SJCRH30 (cell line): ENCODE data around the gene RNASE13. TPM values are rescaled to one million over a fixed set of nuclear protein-coding genes. Genes with fewer than 3 reads are reported as not detected.
A peak's percentile ranks its signal among the peaks of the same experiment; 100 is the strongest.

Experiments used
- DNase-seq, 2 experiments: peaks; one replicate each; pipeline ENCODE4 v3.0.0-alpha.2; 2015 to 2020
- H3K27ac ChIP-seq: fragments of 250-450 bp; sonication (Bioruptor Pico); 2 replicates; pipeline ENCODE4 v1.5.1; 2020; ENCODE audit warnings: mild to moderate bottlenecking, moderate library complexity
- H3K27me3 ChIP-seq: fragments of 250-450 bp; sonication (Bioruptor Pico); 2 replicates; pipeline ENCODE4 v1.5.1; 2020; ENCODE audit warnings: mild to moderate bottlenecking, moderate library complexity
- H3K36me3 ChIP-seq: fragments of 250-450 bp; sonication (Bioruptor Pico); 2 replicates; pipeline ENCODE4 v1.5.1; 2020; ENCODE audit warnings: mild to moderate bottlenecking, moderate library complexity
- H3K4me1 ChIP-seq: fragments of 250-450 bp; sonication (Bioruptor Pico); 2 replicates; pipeline ENCODE4 v1.5.1; 2020; ENCODE audit warnings: mild to moderate bottlenecking, moderate library complexity
- H3K4me3 ChIP-seq: fragments of 250-450 bp; sonication (Bioruptor Pico); 2 replicates; pipeline ENCODE4 v1.5.1; 2020; ENCODE audit warnings: mild to moderate bottlenecking, moderate library complexity
- H3K9me3 ChIP-seq: fragments of 250-450 bp; sonication (Bioruptor Pico); replicated peaks from 2 replicates; pipeline ENCODE4 v1.5.1; 2020; ENCODE audit warnings: mild to moderate bottlenecking, moderate library complexity
- total RNA-seq: library from RNA; depleted of rRNA; stranded (reverse); fragments of >200 nt; shearing (Covaris generic); gene quantifications from 2 replicates; pipeline ENCODE4 v1.2.3, GENCODE V29; 2014

RNASE13 gene
- total RNA-seq, 1 experiment from 2014 or later, result not detected

DNA sequence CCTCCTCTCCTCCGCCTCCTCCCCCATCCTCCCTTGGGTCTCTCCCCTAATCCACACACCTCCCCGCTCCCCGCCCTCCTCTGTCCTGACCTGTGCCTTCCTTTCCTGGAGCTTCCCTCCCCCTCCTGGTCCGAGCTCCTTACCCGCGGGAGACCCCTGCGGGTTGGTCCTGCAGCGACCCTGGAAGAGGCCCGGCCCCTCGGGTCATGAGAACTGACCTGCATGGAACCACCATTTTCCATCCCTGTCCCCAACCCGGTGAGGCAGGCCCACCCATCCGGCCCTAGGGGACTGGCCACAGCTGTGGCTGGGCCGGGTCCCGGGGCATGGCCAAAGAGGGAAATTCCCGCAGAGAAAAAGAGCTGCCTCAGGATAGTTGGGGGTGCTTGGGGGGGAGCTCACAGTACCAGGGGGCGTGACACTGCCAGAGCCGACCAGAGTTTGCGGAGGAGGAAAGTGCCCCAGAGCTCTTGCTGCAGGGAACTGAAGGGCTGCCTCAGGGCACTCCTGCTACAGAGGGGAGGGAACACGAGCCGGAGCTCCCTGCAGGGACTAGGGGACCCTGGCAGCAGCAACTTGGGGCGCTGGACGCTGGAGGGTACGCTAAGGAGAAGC lies 36.1 kb upstream of the RNASE13 start:
- peak; percentile 60 to 65 for DNase-seq
- H3K36me3 ChIP-seq, result peaks cover 20% of the 10 kb centered on the region
- H3K9me3 ChIP-seq, result no peaks in the 10 kb centered on the region
- peaks cover 5% of the 10 kb centered on the region; the same call in 1 of the 2 replicates for H3K4me1 ChIP-seq
- peak overlapping the region; percentile 85 for H3K4me3 ChIP-seq
- peak overlapping the region; percentile 93 for H3K27ac ChIP-seq
- H3K27me3 ChIP-seq, result no peaks in the 10 kb centered on the region

DNA sequence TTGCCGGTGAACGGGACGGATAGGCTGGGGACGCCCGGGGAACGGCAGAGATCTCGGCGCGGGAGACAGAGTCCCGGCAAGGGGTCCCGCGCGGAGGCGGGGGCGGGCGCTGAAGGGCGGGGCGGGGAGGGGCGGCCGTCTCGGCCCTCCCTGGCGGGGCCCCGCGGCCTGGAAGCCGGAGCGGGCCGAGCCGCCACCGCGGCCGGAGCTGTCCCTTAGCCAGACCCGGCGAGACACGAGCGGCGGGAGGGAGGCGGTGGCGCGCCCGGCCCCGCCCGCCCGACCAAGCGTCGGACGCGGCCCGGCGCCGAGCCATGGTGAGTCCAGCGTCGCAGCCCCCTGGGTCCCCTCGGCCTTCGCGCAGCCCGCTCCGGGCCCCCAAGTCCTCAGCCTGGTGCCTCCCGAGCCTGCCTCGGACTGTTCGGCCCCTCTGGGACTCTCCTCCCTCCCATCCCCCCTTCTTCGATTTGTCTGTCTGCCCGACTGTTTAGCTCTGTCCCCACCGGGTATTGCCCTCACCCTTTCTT lies 35.5 kb upstream of the RNASE13 start, which contains the start of gene ARHGEF40:
ARHGEF40 (plus strand) TSS at position 222 of the 527 bp plus-strand sequence; CDS start at position 315, 93 bp downstream.
- peak; percentile 53 to 70 for DNase-seq
- Histone ChIP-seq H3K27ac (peak within 1 kb of the TSS; percentile 93), H3K9me3 (no peaks in the 10 kb centered on the region), H3K27me3 (no peaks in the 10 kb centered on the region), H3K4me3 (peak within 1 kb of the TSS; percentile 85), H3K4me1 (peaks cover 5% of the 10 kb centered on the region; the same call in 1 of the 2 replicates), H3K36me3 (peaks cover 15% of the 10 kb centered on the region)

DNA sequence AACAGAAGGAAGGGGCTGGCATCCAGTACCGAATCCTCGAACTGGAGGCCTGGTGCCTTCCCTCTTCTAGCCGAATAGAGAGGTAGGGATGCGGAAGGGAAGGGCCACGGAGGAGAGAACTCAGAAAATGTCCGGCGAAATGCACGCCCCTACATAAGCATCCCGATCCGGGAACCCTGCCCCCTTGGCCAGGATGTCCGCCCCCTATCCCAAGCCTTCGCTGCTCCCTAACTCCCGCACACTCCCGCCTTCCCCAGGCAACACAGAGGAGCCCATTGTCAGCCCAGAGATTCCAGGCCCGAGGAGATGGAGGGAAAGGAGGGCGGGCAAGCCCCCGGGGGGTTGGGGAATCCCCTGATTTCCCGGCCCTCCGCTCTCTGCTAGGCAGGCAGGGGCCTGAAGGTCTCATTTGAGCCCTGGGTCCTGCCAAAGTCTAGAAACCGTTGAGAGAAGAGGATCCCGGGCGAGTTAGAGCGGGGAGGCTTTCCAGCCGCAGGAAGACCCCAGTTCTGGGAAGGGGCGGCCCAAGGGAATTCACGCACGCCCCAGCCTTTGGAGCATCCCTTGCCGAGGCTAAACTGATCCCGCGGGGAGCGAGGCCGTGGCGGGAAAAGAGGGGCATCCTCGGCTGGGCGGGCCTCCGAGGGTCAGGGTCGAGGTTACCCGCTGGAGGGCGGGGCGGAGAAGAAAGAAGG lies 34.9 kb upstream of the RNASE13 start:
- Histone ChIP-seq H3K27ac (peak overlapping the region; percentile 93), H3K4me1 (peaks cover 5% of the 10 kb centered on the region; the same call in 1 of the 2 replicates), H3K9me3 (no peaks in the 10 kb centered on the region), H3K4me3 (peak overlapping the region; percentile 85), H3K27me3 (no peaks in the 10 kb centered on the region), H3K36me3 (peaks cover 11% of the 10 kb centered on the region; the same call in 1 of the 2 replicates)
- peak; percentile 75 to 76 for DNase-seq

DNA sequence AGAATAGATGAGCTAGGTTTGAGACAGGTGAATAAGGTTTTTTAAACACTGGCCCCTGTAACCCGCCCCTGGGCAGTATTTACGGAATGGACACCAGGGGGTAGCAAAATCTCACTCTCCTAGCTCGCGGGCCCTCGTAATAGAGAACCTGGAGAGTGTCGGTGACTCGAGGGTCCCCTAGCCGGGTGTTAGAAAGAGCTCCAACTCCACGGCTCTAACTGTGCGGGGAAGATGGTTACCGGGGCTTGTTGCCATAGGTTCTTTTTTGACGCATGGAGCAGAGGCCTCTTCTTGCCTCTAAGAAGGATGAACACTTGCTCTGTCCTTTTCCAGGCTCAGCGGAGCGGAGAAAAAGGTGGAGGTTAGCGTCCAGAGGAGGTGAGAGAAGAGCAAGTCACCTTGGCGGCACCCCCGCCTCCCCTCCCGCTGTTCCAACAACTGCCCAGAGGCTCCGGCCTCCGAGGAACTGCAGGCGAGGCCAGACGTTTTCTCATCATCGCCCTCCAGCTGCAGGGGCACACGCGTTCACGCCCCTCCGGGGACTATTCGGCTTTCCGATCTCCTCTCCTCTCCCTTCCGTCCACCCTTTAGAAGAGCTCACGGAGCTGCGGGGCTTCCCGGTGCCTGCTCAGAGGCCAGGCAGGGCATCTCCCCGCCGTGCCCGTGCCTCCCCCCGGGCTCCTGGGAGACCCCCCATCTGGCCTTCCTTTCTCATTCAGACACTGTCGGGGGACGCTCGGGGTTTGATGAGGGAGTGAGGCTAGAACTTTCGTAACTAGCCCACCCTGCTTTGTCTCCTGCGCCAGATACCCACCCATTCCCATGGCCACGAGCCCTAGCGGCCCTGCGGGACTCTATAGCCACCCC lies 34.1 kb upstream of the RNASE13 start:
- H3K36me3 ChIP-seq, result peaks cover 8% of the 10 kb centered on the region; the same call in 1 of the 2 replicates
- H3K4me3 ChIP-seq, result peak overlapping the region; percentile 85
- peaks cover 5% of the 10 kb centered on the region for H3K4me1 ChIP-seq

DNA sequence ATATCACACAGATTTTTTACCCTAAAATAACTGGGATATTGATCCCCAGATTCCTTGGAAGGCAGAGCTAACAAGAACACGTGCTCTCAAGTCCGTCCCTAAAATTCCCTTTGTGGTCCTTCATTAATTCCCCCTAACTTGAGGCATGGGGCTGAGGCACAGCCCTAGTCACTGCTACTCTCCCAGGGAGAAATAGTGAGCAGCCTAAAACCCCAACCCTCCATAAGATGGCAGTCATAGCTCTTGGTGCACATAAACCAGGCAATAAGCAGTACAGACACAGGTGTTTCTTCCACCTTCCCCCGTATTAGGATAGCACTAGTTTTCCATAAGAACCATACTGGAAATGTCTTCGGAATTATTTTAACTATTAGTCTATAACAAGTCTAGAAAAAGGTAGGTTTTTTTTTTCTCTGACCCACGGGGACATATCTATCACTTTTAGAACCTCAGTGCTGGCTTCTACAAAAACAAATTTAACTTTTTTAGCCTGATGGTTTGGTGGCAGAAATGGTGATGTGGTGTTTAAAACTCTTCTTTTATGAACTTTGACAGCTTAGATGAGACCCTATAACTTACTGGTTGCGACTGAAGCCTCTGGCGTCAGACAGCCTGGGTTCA lies 32.4 kb upstream of the RNASE13 start:
- H3K4me3 ChIP-seq, result no peak overlapping the region
- 0 out of 2 replicates have a peak, but pooled peaks cover 4% of the 10 kb centered on the region for H3K27me3 ChIP-seq
- H3K27ac ChIP-seq, result no peak overlapping the region
- H3K4me1 ChIP-seq, result peaks cover 3% of the 10 kb centered on the region
- no peak for DNase-seq
- no peaks in the 10 kb centered on the region for H3K9me3 ChIP-seq
- H3K36me3 ChIP-seq, result no peaks in the 10 kb centered on the region

More for the DNA sequence above, 34.1 kb upstream of the RNASE13 start:
- Histone ChIP-seq H3K27me3 (no peaks in the 10 kb centered on the region), H3K9me3 (no peaks in the 10 kb centered on the region), H3K27ac (peak overlapping the region; percentile 93)
- peak; percentile 65 to 81 for DNase-seq

DNA sequence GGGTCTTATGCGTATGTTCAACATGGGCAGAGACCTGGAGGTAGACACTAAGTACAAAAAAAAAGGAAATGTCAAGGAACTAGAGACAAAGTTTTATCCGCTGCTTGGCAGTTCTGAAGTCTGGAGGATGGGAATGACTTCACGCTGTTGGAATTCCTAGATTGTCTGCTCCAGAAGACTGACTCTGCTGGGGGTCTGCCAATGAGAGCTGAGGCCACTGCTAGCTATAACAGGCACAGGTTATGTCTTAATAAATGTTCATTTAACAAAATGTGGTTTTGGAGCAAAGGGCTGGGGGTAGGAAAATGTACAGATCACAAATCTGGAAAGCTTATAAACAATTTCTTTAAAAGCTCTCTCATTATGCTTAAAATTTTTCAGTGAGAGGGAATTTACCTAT lies 28.9 kb upstream of the RNASE13 start:
- H3K9me3 ChIP-seq, result no peaks in the 10 kb centered on the region
- DNase-seq, result peak in 1 of 2 experiments; percentile 18
- no peak overlapping the region for H3K27ac ChIP-seq
- H3K36me3 ChIP-seq, result no peaks in the 10 kb centered on the region
- no peaks in the 10 kb centered on the region; the same call in 1 of the 2 replicates for H3K4me1 ChIP-seq
- 0 out of 2 replicates have a peak, but pooled peaks cover 8% of the 10 kb centered on the region for H3K27me3 ChIP-seq
- H3K4me3 ChIP-seq, result no peak overlapping the region

DNA sequence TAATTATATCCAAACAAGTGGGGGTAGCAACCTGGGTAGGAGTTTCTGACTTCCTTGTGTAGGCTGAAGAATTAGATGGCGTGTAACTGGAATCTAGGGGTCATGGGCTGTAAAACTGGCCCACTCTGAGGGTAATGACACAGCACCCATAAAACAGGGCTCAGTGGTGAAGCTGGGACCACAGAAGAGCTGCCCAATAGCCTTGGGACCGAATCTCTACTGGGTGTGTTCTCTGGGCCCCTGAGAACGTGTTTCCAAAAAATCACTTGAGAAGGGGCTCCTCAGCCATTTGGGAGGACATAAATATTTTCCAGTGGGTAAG lies 26.7 kb upstream of the RNASE13 start:
- no peaks in the 10 kb centered on the region for H3K36me3 ChIP-seq
- DNase-seq, result no peak
- 0 out of 2 replicates have a peak, but pooled peaks cover 8% of the 10 kb centered on the region for H3K27me3 ChIP-seq
- H3K9me3 ChIP-seq, result no peaks in the 10 kb centered on the region
- H3K27ac ChIP-seq, result no peak overlapping the region
- no peak overlapping the region for H3K4me3 ChIP-seq
- H3K4me1 ChIP-seq, result no peaks in the 10 kb centered on the region; the same call in 1 of the 2 replicates

DNA sequence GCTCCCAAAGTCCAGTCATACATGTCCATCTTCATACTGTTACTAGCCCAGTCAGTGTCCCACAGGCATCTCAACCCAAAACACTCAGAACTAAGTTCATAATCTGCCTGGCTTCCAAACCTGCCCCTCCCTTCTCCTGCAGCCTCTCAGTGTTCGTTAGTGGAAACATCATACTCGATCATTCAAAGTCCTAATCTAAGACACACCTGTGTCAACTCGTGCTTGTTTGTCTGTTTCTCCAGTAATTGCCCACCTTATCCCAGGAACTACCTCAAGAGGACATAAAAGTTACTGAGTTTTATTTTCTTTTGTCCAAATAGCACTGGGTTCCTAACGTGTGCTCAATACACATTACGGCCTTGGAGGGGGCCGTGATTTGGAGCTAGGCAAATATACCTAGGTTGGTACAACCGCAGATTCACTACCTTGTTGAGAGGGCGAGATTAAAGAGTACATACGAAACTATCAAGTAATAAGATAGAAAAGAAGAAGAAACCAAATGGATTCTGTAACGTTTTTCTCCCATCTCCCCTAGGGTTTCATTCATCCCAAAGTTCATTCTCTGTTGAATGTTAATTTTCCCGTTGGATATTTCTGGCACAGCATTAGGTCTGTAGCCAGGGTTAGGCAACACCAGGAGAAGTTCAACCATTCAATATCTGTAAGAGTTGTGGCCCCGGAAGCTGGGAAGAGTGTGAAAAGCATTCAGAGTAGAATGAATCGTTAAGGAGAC lies 26.2 kb upstream of the RNASE13 start:
- DNase-seq, result no peak
- Histone ChIP-seq H3K27me3 (0 out of 2 replicates have a peak, but pooled peaks cover 8% of the 10 kb centered on the region), H3K4me3 (no peak overlapping the region), H3K36me3 (no peaks in the 10 kb centered on the region), H3K27ac (no peak overlapping the region), H3K9me3 (no peaks in the 10 kb centered on the region), H3K4me1 (no peaks in the 10 kb centered on the region; the same call in 1 of the 2 replicates)

DNA sequence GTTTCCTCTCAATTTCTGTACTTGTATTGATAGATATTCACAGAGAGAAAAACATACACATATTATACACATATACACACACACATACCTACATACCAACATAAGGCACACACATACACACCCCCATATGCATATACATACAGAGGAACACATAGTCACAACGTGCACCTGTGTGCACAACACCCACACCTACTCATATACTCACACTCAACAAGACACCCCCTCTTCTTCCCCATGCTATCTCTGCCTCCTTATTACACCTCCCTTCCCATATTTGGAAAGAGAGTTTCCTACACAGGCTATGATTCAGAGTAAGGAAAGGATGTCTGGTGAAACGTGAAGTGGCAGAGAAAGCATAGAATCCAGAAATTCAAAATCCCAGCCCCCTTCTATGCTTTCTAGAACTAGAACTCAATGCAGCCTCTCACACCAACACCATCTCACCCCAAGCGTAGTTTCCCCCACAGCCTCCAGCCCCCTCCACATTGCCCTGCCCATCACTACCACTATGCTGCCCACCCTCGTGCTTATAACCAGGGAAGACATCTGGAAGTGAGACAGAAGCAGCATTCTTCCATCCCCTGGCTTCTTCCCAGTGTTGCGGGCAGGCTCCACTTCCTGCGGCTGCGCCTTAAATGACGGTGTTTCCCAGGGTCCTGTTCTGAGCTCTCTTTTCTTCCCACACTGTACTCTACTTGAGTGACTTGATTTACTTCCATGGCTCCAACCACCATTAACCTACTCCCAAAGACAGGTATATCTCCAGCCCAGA lies 25.4 kb upstream of the RNASE13 start:
- no peak overlapping the region for H3K27ac ChIP-seq
- no peaks in the 10 kb centered on the region for H3K36me3 ChIP-seq
- no peak for DNase-seq
- H3K4me3 ChIP-seq, result no peak overlapping the region
- H3K27me3 ChIP-seq, result 0 out of 2 replicates have a peak, but pooled peaks cover 8% of the 10 kb centered on the region
- no peaks in the 10 kb centered on the region; the same call in 1 of the 2 replicates for H3K4me1 ChIP-seq
- H3K9me3 ChIP-seq, result no peaks in the 10 kb centered on the region

DNA sequence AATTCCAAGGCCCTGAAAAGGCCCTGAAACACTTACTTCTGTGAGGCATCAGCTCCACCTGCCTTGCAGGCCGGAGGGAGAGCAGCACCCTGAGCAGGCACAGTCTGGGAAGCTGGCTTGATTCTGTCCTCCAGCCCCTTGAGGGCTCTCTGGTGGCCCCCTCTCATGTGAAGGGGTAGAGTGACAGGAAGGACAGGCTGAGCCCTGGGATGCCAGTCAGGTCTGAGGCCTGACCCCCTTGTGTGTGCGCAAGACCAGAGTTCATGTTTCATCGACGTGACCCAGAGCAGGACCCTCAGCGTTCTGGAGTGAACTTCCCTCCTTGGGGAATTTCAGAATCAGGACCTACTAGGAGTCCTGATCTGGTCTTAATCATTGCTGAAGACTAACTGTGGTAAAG lies 24.3 kb upstream of the RNASE13 start:
- H3K9me3 ChIP-seq, result no peaks in the 10 kb centered on the region
- no peak overlapping the region for H3K4me3 ChIP-seq
- H3K27me3 ChIP-seq, result peaks cover 12% of the 10 kb centered on the region; the same call in 1 of the 2 replicates
- H3K27ac ChIP-seq, result no peak overlapping the region
- no peak for DNase-seq
- no peaks in the 10 kb centered on the region; the same call in 1 of the 2 replicates for H3K4me1 ChIP-seq
- H3K36me3 ChIP-seq, result no peaks in the 10 kb centered on the region

DNA sequence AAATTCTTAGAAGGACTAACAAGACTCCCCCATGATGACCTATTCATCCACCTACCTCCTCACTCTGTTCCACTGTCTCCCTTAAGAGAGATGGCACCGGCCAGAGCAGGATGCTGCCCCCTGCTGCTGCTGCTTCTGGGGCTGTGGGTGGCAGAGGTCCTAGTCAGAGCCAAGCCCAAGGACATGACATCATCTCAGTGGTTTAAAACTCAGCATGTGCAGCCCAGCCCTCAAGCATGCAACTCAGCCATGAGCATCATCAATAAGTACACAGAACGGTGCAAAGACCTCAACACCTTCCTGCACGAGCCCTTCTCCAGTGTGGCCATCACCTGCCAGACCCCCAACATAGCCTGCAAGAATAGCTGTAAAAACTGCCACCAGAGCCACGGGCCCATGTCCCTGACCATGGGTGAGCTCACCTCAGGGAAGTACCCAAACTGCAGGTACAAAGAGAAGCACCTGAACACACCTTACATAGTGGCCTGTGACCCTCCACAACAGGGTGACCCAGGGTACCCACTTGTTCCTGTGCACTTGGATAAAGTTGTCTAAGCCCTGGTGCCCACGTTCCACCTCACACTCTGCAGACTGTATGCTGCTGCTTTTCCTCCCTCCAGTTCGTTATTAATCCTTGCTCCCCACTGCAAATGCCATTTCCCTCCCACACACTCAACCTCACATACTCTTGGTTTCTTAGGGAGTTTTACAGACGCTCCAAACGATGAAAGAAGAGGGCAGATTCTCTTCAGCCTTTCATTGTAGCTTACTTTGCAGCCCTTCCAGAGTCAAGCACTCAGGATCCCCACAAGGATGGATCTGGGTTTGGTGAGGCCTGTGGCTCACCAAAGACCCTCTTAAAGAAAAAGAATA lies 23.4 kb upstream of the RNASE13 start, which contains the start of gene RNASE8:
RNASE8 (plus strand) TSS at position 20 of the 873 bp plus-strand sequence; CDS start at position 91, 71 bp downstream.
- Histone ChIP-seq H3K27ac (no peak within 1 kb of the TSS), H3K4me3 (no peak within 1 kb of the TSS), H3K9me3 (no peaks in the 10 kb centered on the region), H3K36me3 (no peaks in the 10 kb centered on the region), H3K4me1 (no peaks in the 10 kb centered on the region), H3K27me3 (peaks cover 12% of the 10 kb centered on the region; the same call in 1 of the 2 replicates)
- DNase-seq, result no peak
